GM18498 (cell line): ENCODE data around the gene CHL1.

ENCODE experiments used
- ATAC-seq: cut with Tn5 transposase; IDR thresholded peaks from one replicate; pipeline ENCODE4 v1.9.1; 2021; ENCODE audit warnings: mild to moderate bottlenecking, moderate library complexity; ENCODE audit not compliant: unreplicated experiment

Gene CHL1

DNA sequence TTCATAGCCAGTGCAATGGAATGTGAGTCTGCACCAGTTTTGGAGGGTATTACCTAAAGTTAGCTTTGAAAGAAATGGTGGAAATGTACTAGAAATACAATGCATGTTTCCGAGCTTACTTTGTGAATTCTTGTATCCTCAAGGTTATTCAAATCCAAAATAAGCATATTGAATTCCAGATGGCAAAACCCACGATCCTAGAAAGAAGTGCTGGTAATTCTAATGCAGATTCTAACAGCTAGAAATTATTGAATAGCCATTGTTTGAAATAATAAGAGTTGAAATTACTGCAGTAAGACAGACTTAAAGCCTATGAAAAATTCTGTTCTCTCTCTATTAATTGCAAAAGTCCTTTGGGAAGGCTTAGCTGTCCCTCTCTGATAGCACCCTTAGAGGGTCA, 258.4 kb downstream of the CHL1 start:
- no peak for ATAC-seq

DNA sequence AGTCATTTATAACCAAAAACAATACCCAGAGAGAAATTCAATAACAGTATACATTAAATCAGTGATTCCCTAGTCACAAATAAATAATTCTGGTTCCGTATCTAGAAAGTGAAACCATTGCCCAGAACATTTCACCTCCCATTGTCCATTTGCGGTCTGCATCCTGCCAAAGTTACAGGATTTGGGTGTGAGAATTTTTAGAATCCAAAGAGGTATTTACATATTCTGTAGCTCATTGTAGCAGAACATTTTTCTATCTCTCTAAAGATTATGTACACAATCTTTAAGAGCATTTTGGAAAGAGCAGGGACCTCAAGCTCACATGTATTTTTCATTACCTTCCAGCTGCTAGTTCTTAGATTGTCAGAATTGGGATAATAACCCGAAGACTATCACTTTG, 261.6 kb downstream of the CHL1 start:
- no peak for ATAC-seq

DNA sequence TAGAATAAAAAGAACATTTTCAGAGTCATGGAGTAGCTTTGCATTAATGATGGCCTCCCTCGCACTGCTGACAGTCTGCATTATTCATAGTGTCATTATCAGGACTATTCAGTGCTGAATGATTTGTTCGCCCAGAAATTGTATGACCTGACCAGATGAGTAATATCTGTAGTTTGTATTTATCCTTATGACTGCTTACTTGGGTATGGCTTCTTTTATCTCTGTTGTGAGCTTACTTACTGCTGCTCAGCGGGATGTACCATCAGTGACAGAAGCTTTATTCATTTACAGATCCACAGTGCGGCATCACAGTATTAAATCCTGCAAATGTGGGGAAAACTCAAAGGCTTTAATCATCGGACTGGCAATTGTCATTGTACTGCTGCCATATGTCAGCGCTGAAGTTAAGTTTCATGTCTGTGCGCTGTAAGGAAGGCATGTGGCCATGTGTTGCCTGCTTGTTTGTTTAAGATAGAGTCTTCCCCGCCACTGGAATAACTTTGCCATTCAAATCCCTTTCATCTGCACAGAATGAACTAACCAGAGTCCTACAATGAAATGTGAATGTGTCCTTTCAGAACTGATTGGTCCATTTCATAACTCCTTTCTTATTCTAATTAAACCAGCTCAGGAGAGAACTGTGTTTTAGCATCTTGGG, 262.2 kb downstream of the CHL1 start:
- no peak for ATAC-seq
